Muscle layer of duodenum (tissue), 2 donors: ENCODE results near the gene VTI1A.

Experiments used
- H3K27ac ChIP-seq: one replicate; pipeline ENCODE4 v1.7.0; 2013; ENCODE audit warnings: mild to moderate bottlenecking, low read length
- H3K27me3 ChIP-seq: one replicate; pipeline ENCODE4 v1.7.0; 2013; ENCODE audit warnings: low read depth, mild to moderate bottlenecking, control low read depth, low read length
- H3K36me3 ChIP-seq, 2 donors: one replicate each; pipeline ENCODE4 v1.7.0; 2013; ENCODE audit warnings: low read length in 2 of 2, control low read depth in 1 of 2, mild to moderate bottlenecking in 1 of 2; ENCODE audit not compliant: insufficient read depth in 2 of 2, control insufficient read depth in 1 of 2
- H3K4me1 ChIP-seq, 2 donors: one replicate each; pipeline ENCODE4 v1.7.0; 2013; ENCODE audit warnings: low read length in 2 of 2, mild to moderate bottlenecking in 2 of 2, control low read depth in 1 of 2, moderate library complexity in 1 of 2; ENCODE audit not compliant: insufficient read depth in 2 of 2, control insufficient read depth in 1 of 2
- H3K4me3 ChIP-seq, 2 donors: one replicate each; pipeline ENCODE4 v1.7.0; 2013; ENCODE audit warnings: low read length in 2 of 2, low read depth in 1 of 2, mild to moderate bottlenecking in 1 of 2
- H3K9me3 ChIP-seq, 2 donors: one replicate each; pipeline ENCODE4 v1.7.0; 2013; ENCODE audit warnings: low read length in 2 of 2, control low read depth in 1 of 2, mild to moderate bottlenecking in 1 of 2; ENCODE audit not compliant: control insufficient read depth in 1 of 2
- donor health status: healthy.

VTI1A gene

DNA sequence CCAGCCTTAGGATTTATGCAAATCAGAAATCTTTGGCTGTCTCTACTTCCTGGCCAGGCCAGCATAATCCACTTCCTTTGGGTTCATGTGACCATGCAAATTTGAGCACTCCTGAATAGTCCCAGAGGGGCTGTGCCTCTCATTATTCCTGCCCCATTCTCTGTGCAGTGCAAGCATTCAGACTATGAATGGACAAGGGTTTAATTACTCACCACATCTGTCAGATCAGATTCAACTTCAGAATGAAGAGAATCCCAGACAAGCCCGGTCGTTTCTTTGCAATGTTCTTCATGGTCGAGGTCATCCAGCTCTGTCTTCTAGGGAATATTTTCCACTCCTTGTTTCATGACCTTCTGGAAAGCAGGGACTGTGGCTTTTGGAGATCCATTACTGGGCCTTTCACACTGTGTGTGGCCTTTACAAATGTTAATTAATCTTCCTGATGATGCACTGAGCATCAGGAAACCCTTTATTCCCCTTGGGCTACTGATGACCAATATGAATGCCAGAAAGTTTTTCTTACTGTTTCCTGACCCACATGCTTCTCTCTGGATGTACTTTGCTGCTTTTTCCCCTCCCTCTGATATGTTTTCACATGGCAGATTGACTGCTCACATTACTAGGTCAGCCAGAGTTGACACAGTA lies 285.4 kb downstream of the VTI1A start:
- Histone ChIP-seq H3K36me3 (no peaks in the 10 kb centered on the region), H3K27me3 (no peaks in the 10 kb centered on the region), H3K9me3 (no peaks in the 10 kb centered on the region), H3K4me3 (no peak overlapping the region), H3K4me1 (no peaks in the 10 kb centered on the region), H3K27ac (no peak overlapping the region)

- Histone ChIP-seq H3K27me3 (no peaks in the 10 kb centered on the region), H3K4me3 (no peak overlapping the region), H3K4me1 (peaks cover 0 to 12% of the 10 kb centered on the region in 2 donors), H3K27ac (no peak overlapping the region), H3K9me3 (no peaks in the 10 kb centered on the region), H3K36me3 (no peaks in the 10 kb centered on the region)
These were observed 288.2 kb downstream of the VTI1A start for GRCh38 chr10:112735041-112735695.

GRCh38 chr10:112738606-112739591 lies 291.9 kb downstream of the VTI1A start:
- no peaks in the 10 kb centered on the region for H3K27me3 ChIP-seq
- H3K27ac ChIP-seq, result no peak overlapping the region
- no peaks in the 10 kb centered on the region for H3K9me3 ChIP-seq
- H3K4me3 ChIP-seq, result no peak overlapping the region
- H3K36me3 ChIP-seq, result no peaks in the 10 kb centered on the region
- H3K4me1 ChIP-seq, result peaks cover 0 to 16% of the 10 kb centered on the region in 2 donors

DNA sequence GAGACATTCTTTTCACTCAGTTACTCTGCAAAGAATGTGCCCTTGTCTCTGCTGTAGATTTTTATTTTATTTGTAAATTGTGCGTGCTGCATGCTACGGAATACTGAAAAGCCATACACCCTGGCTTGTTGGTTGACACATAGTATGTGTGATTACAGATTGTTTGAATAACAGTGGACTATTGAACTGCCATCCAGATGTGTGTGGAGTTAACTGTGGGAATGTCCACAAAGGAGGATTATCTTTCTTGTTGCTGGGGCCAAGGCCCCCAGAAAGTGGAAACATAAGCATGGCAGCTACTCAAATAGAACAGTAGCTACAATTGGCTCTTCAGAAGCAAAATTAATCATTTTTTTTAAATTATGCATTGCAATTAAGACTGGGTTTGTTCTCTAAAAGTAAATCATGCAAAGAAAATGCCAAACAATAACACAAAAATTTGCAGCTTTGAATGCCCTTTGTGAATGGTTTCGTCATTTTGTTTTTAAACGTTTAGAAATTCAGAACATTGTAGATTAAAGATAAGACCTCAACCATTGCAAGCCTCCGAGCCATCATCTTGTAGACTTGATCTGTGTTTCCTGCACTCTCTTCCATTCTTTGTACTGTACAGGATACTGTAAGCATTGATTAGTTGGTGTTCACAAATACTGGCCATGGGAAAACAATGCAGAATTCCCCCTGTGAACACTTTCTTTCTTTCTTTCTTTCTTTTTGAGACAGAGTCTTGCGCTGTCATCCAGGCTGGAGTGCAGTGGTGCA lies 292.8 kb downstream of the VTI1A start:
- H3K27ac ChIP-seq, result no peak overlapping the region
- peaks cover 0 to 16% of the 10 kb centered on the region in 2 donors for H3K4me1 ChIP-seq
- no peaks in the 10 kb centered on the region for H3K36me3 ChIP-seq
- H3K9me3 ChIP-seq, result no peaks in the 10 kb centered on the region
- H3K4me3 ChIP-seq, result no peak overlapping the region
- no peaks in the 10 kb centered on the region for H3K27me3 ChIP-seq

DNA sequence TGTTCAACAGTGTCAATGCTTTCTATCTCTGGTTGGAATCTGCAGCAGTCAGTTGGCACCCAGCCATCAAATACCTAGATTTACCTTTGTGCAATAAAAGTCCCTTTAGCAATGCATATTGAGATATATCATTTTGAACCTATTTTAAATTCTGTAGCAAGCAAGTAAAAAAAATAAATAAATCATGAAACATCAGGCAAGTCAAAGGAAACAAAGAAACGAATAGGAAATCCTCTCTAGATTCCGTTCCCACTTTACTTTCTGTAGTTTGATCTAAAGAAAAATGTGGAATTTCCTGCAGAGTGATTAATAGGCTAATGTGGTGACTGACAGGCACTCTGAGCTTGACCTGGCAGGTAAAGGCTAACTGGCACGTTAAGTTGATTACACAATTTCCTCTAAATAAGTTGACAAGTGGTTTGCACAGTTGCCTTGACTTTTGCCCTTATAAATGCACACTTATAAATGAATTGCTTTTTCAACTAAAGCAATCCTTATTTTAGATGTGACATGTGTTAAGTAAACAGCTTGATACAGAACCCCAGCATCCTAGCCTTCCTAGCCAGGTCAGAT lies 294.9 kb downstream of the VTI1A start:
- no peak overlapping the region for H3K4me3 ChIP-seq
- no peaks in the 10 kb centered on the region for H3K9me3 ChIP-seq
- peaks cover 0 to 16% of the 10 kb centered on the region in 2 donors for H3K4me1 ChIP-seq
- H3K36me3 ChIP-seq, result no peaks in the 10 kb centered on the region
- H3K27ac ChIP-seq, result no peak overlapping the region
- no peaks in the 10 kb centered on the region for H3K27me3 ChIP-seq

- Histone ChIP-seq H3K36me3 (no peaks in the 10 kb centered on the region), H3K27ac (no peak overlapping the region), H3K27me3 (no peaks in the 10 kb centered on the region), H3K4me1 (peaks cover 0 to 5% of the 10 kb centered on the region in 2 donors), H3K4me3 (no peak overlapping the region), H3K9me3 (no peaks in the 10 kb centered on the region)
These were observed 297.4 kb downstream of the VTI1A start for GRCh38 chr10:112744181-112745096.

- H3K27ac ChIP-seq, result no peak overlapping the region
- no peaks in the 10 kb centered on the region for H3K27me3 ChIP-seq
- no peaks in the 10 kb centered on the region for H3K9me3 ChIP-seq
- no peaks in the 10 kb centered on the region for H3K36me3 ChIP-seq
- no peak overlapping the region for H3K4me3 ChIP-seq
- H3K4me1 ChIP-seq, result peaks cover 0 to 5% of the 10 kb centered on the region in 2 donors
These were observed 299.3 kb downstream of the VTI1A start for GRCh38 chr10:112746329-112746728.

- H3K4me3 ChIP-seq, result peak overlapping the region in 1 of 2 donors; percentile 12
- no peaks in the 10 kb centered on the region for H3K27me3 ChIP-seq
- no peaks in the 10 kb centered on the region for H3K4me1 ChIP-seq
- no peak overlapping the region for H3K27ac ChIP-seq
- no peaks in the 10 kb centered on the region for H3K9me3 ChIP-seq
- no peaks in the 10 kb centered on the region for H3K36me3 ChIP-seq
These were observed 303.6 kb downstream of the VTI1A start for GRCh38 chr10:112750427-112751167.

GRCh38 chr10:112751651-112752050 lies 304.6 kb downstream of the VTI1A start:
- Histone ChIP-seq H3K9me3 (no peaks in the 10 kb centered on the region), H3K4me1 (no peaks in the 10 kb centered on the region), H3K27ac (no peak overlapping the region), H3K27me3 (no peaks in the 10 kb centered on the region), H3K4me3 (no peak overlapping the region), H3K36me3 (no peaks in the 10 kb centered on the region)
